GM12878 (cell line): ENCODE measurements around the gene ATG9A. TPM values are rescaled to one million over a fixed set of nuclear protein-coding genes. Genes with fewer than 3 reads are reported as not detected.

Experiments used
- ATF7 ChIP-seq: fragments of 450-650 bp; IDR thresholded peaks from 2 replicates; pipeline ENCODE4 v1.6.1; 2016; ENCODE audit warnings: low read depth, mild to moderate bottlenecking
- CBFB ChIP-seq: IDR thresholded peaks from 2 replicates; pipeline ENCODE4 v1.6.1; 2016; ENCODE audit warnings: antibody characterized with exemption, low read depth
- E2F8 ChIP-seq: fragments of 450-650 bp; IDR thresholded peaks from 2 replicates; pipeline ENCODE4 v1.6.1; 2018; ENCODE audit warnings: mild to moderate bottlenecking, low read depth, moderate library complexity; ENCODE audit not compliant: partially characterized antibody
- ELK1 ChIP-seq: IDR thresholded peaks from 2 replicates; pipeline ENCODE4 v1.6.1; 2012; ENCODE audit warnings: low read depth, low read length, improper control_type of control experiment
- FOS ChIP-seq: IDR thresholded peaks from 3 replicates; pipeline ENCODE4 v1.6.1; 2011; ENCODE audit warnings: borderline replicate concordance; ENCODE audit not compliant: insufficient read length; ENCODE audit errors: extremely low read depth
- GATAD2B ChIP-seq: fragments of 450-650 bp; conservative IDR thresholded peaks from 2 replicates; pipeline ENCODE4 v1.6.1; 2017; ENCODE audit warnings: low read depth, mild to moderate bottlenecking, moderate library complexity
- HCFC1 ChIP-seq: fragments of 150-350 bp; IDR thresholded peaks from 2 replicates; pipeline ENCODE4 v1.6.1; 2014; ENCODE audit warnings: low read length
- HDGF ChIP-seq: fragments of 450-650 bp; IDR thresholded peaks from 2 replicates; pipeline ENCODE4 v1.6.1; 2016; ENCODE audit warnings: antibody characterized with exemption
- JUND ChIP-seq: IDR thresholded peaks from 2 replicates; pipeline ENCODE4 v1.6.1; 2012; ENCODE audit warnings: low read depth, mild to moderate bottlenecking, low read length, improper control_type of control experiment, moderate library complexity
- MEF2A ChIP-seq: IDR thresholded peaks from 2 replicates; pipeline ENCODE4 v1.6.1; 2011; ENCODE audit warnings: low read depth, mild to moderate bottlenecking, low read length, moderate library complexity; ENCODE audit not compliant: insufficient read depth
- MLLT1 ChIP-seq: fragments of 450-650 bp; IDR thresholded peaks from 2 replicates; pipeline ENCODE4 v1.6.1; 2016; ENCODE audit warnings: mild to moderate bottlenecking
- MXI1 ChIP-seq: fragments of 150-350 bp; IDR thresholded peaks from 2 replicates; pipeline ENCODE4 v1.6.1; 2011; ENCODE audit warnings: low read depth, mild to moderate bottlenecking, inconsistent platforms, low read length, improper control_type of control experiment
- NR2C1 ChIP-seq: fragments of 450-650 bp; IDR thresholded peaks from 2 replicates; pipeline ENCODE4 v1.6.1; 2017; ENCODE audit warnings: antibody characterized with exemption, mild to moderate bottlenecking, moderate library complexity
- NR2F1 ChIP-seq: fragments of 450-650 bp; conservative IDR thresholded peaks from 2 replicates; pipeline ENCODE4 v1.6.1; 2017; ENCODE audit warnings: mild to moderate bottlenecking
- POLR2A ChIP-seq: IDR thresholded peaks from 2 replicates; pipeline ENCODE4 v1.6.1; 2011; ENCODE audit warnings: low read depth, mild to moderate bottlenecking, low read length
- RBBP5 ChIP-seq: fragments of 200-600 bp; sonication (generic); conservative IDR thresholded peaks from 2 replicates; pipeline ENCODE4 v1.6.1; 2016
- SMAD1 ChIP-seq: fragments of 450-650 bp; IDR thresholded peaks from 2 replicates; pipeline ENCODE4 v1.6.1; 2018; ENCODE audit warnings: mild to moderate bottlenecking, low read depth; ENCODE audit not compliant: partially characterized antibody
- SUPT20H ChIP-seq: IDR thresholded peaks from 2 replicates; pipeline ENCODE4 v1.6.1; 2011; ENCODE audit warnings: low read depth, mild to moderate bottlenecking, low read length, moderate library complexity, borderline replicate concordance; ENCODE audit not compliant: control insufficient read depth
- TAF1 ChIP-seq: IDR thresholded peaks from 2 replicates; pipeline ENCODE4 v1.6.1; 2011; ENCODE audit warnings: mild to moderate bottlenecking, low read depth, low read length, borderline replicate concordance
- TBL1XR1 ChIP-seq: IDR thresholded peaks from 2 replicates; pipeline ENCODE4 v1.6.1; 2012; ENCODE audit warnings: low read depth, low read length, improper control_type of control experiment
- TCF12 ChIP-seq: IDR thresholded peaks from 2 replicates; pipeline ENCODE4 v1.6.1; 2011; ENCODE audit warnings: low read depth, mild to moderate bottlenecking, low read length
- TCF3 ChIP-seq: IDR thresholded peaks from 2 replicates; pipeline ENCODE4 v1.6.1; 2012; ENCODE audit warnings: low read depth, mild to moderate bottlenecking, low read length, borderline replicate concordance; ENCODE audit not compliant: insufficient read depth
- YY1 ChIP-seq: IDR thresholded peaks from 2 replicates; pipeline ENCODE4 v1.6.1; 2011; ENCODE audit warnings: low read depth, mild to moderate bottlenecking, low read length
- ZNF217 ChIP-seq: fragments of 450-650 bp; IDR thresholded peaks from 2 replicates; pipeline ENCODE4 v1.6.1; 2017; ENCODE audit warnings: antibody characterized with exemption, mild to moderate bottlenecking
- polyA plus RNA-seq, 11 experiments: library from polyadenylated mRNA; depleted of rRNA in 4 of 11; unstranded in 6 of 11; stranded (reverse) in 5 of 11; fragments of >200 nt; fragmentation: Nextera tagmentation in 4 of 11; fragmentation: Illumina TruSeq in 1 of 11; extraction: Ambion mirVana in 4 of 11; extraction: Trizol in 1 of 11; gene quantifications; 1 replicate in 1 of 11; 2 replicates in 10 of 11; pipeline versions ENCODE4 v1.2.1 to v1.2.3, GENCODE V29; 2011 to 2016; ENCODE audit warnings: inconsistent platforms in 2 of 11, missing spikeins in 2 of 11, low read depth in 1 of 11
- total RNA-seq, 4 experiments: library from RNA; depleted of rRNA in 3 of 4; stranded (reverse); fragments of >200 nt in 3 of 4; fragmentation: Illumina TruSeq in 1 of 4; extraction: Trizol in 1 of 4; gene quantifications; 2 replicates each; pipeline versions ENCODE4 v1.2.1 to v1.2.3, GENCODE V29; 2013 to 2021
- TF ChIP-seq, protein P1 (sequence below): fragments of 450-650 bp; IDR thresholded peaks from 2 replicates; pipeline ENCODE4 v1.6.1; 2017; ENCODE audit warnings: low read depth, mild to moderate bottlenecking, moderate library complexity

The ATG9A gene
- total and polyA plus RNA-seq, 10 of the 15 experiments (the other 5 are each of a cell fraction or from before 2014, with no cell fraction given): 0.16 to 37.5 (median 14.6) TPM; not detected in 1

- TF ChIP-seq, protein P1, sequence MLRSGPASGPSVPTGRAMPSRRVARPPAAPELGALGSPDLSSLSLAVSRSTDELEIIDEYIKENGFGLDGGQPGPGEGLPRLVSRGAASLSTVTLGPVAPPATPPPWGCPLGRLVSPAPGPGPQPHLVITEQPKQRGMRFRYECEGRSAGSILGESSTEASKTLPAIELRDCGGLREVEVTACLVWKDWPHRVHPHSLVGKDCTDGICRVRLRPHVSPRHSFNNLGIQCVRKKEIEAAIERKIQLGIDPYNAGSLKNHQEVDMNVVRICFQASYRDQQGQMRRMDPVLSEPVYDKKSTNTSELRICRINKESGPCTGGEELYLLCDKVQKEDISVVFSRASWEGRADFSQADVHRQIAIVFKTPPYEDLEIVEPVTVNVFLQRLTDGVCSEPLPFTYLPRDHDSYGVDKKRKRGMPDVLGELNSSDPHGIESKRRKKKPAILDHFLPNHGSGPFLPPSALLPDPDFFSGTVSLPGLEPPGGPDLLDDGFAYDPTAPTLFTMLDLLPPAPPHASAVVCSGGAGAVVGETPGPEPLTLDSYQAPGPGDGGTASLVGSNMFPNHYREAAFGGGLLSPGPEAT: peak; percentile 60
- peak; percentile 64 for TF ChIP-seq CBFB
- no peak for TF ChIP-seq ZNF217
- TF ChIP-seq MLLT1: peak; percentile 71
- TF ChIP-seq TAF1: peak; percentile 90
- peak; percentile 75 for TF ChIP-seq GATAD2B
- TF ChIP-seq ELK1: 0 out of 2 replicates have a peak, but pooled peaks have one; percentile 13
- peak; percentile 77 for TF ChIP-seq SMAD1
- TF ChIP-seq NR2C1: no peak
- no peak for TF ChIP-seq MEF2A
- peak; percentile 68; the same call in 1 of the 2 replicates for TF ChIP-seq JUND
- TF ChIP-seq YY1: peak; percentile 36; the same call in 1 of the 2 replicates
- no peak for TF ChIP-seq SUPT20H
- TF ChIP-seq TBL1XR1: no peak; the same call in 1 of the 2 replicates
- no peak for TF ChIP-seq E2F8
- peak; percentile 99 for TF ChIP-seq POLR2A
- peak; percentile 54 for TF ChIP-seq MXI1
- TF ChIP-seq TCF12: peak; percentile 34; the same call in 1 of the 2 replicates
- no peak for TF ChIP-seq RBBP5
- TF ChIP-seq HCFC1: no peak; the same call in 1 of the 2 replicates
- no peak for TF ChIP-seq TCF3
- TF ChIP-seq HDGF: 0 out of 2 replicates have a peak, but pooled peaks have one; percentile 40
- peak; percentile 50; the same call in 1 of the 2 replicates for TF ChIP-seq NR2F1
- no peak for TF ChIP-seq FOS
- TF ChIP-seq ATF7: peak; percentile 73
Observed at GRCh38 chr2:219206328-219207133, 22.9 kb downstream of the ATG9A start, which contains the start of gene ZFAND2B (continued).
